ENCODE measurements around the gene MRPS23. TPM values are rescaled to one million over a fixed set of nuclear protein-coding genes. Genes with fewer than 3 reads are reported as not detected.

The MRPS23 gene
- total RNA-seq, 2 experiments from 2014 or later, result 42.6 to 69.7 TPM

DNA sequence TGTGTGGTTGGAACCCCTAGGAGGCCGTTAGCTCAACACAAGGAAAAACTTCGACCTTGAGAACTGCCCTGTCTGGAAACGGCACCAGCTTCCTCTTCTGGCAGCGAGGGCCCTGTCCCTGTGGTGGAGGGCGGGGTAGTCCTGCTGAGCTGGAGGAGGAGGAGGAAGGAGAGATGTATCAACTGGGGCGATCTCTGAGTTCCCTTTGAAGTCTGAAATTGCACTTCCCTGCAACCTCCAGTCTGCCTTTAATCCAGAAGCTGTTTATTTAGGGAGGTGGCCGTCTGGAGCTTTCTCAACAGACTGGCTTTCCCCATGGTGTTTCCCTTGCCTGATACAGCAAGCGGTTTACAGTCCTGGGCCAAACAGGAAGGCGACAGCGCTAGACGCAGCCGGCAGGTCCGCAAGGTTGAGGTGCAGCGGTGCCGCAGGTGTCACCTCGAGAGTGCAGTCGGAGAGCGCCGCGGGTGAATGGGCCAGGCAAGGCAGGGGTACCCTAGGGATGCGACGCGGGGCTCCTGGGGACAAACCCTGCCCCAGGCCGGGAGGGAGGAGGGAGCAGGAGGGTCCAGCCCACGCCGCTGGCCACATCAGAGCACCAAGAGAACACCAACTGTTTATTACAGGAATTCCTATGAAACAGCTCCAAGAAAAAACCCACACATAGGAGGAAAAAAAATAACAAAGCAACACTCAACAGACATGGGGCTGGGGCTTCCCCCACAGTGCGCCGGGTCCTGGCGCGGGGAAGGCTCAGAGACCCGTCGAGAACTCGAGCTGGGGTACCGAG, 11.4 kb upstream of the MRPS23 start:
- intact Hi-C loops (cut with DNase I, micrococcal nuclease), result no loop called here
- peak; percentile 55 for DNase-seq
- ATAC-seq, result peak; percentile 73
- CTCF ChIA-PET, result interaction anchor here (0.6 to 15.7 kb wide), 14 partner anchors 9 to 317 kb away, joined by 3 to 249 read pairs (median 4); partner anchors contain the start of genes MRPS23 and SRSF1
- Mint-ChIP-seq H3K27ac (no peak overlapping the region), H3K4me3 (peak overlapping the region; percentile 60), H3K4me1 (peaks cover 9% of the 10 kb centered on the region), H3K27me3 (peaks cover 13% of the 10 kb centered on the region), H3K9me3 (ENCODE audit: low read depth) (no peaks in the 10 kb centered on the region), H3K36me3 (ENCODE audit: low read depth) (no peaks in the 10 kb centered on the region)
- POLR2A ChIA-PET, result interaction anchor here (0.6 to 1.0 kb wide), 2 partner anchors 142 to 146 kb away, joined by 4 read pairs; partner anchors contain the start of gene SRSF1

DNA sequence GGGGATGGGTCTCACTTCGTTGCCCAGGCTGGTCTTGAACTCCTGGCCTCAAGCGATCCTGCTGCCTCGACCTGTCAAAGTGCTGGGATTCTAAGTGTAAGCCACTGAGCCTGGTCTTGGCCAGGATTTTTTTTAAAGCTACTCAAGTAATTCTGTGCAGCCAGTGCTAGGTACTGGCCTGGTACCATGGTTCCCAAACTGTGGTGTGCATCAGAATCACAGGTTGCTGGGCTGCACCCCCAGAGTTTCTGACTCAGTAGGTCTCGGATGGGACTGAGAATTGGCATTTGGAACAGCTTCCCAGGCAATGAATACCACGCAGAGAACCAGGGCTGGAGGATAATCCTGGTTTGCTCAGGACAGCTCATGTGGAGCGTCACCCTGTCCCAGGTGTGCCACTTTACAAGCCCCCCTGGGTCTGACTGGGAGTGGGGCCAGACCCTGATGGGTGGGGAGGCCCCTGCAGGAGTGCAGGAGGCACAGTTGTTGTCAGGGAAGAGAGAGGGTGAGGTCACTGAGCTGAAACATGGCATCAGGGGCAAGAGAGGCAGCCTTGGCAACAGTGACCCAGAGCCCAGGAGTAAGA, 10.7 kb upstream of the MRPS23 start:
- POLR2A ChIA-PET, result interaction anchor here (0.6 to 1.0 kb wide), 4 partner anchors 16 to 147 kb away, joined by 3 to 5 read pairs (median 4); partner anchors contain the start of gene SRSF1
- DNase-seq, result no peak
- intact Hi-C loops (cut with DNase I, micrococcal nuclease), result no loop called here
- Mint-ChIP-seq H3K36me3 (ENCODE audit: low read depth) (no peaks in the 10 kb centered on the region), H3K4me3 (peak overlapping the region; percentile 60), H3K9me3 (ENCODE audit: low read depth) (no peaks in the 10 kb centered on the region), H3K27ac (no peak overlapping the region), H3K27me3 (peaks cover 13% of the 10 kb centered on the region), H3K4me1 (peaks cover 9% of the 10 kb centered on the region)
- peak; percentile 43 for ATAC-seq
- CTCF ChIA-PET, result interaction anchor here (0.6 to 15.7 kb wide), 19 partner anchors 9 to 317 kb away, joined by 3 to 249 read pairs (median 4); partner anchors contain the start of genes MRPS23 and SRSF1

DNA sequence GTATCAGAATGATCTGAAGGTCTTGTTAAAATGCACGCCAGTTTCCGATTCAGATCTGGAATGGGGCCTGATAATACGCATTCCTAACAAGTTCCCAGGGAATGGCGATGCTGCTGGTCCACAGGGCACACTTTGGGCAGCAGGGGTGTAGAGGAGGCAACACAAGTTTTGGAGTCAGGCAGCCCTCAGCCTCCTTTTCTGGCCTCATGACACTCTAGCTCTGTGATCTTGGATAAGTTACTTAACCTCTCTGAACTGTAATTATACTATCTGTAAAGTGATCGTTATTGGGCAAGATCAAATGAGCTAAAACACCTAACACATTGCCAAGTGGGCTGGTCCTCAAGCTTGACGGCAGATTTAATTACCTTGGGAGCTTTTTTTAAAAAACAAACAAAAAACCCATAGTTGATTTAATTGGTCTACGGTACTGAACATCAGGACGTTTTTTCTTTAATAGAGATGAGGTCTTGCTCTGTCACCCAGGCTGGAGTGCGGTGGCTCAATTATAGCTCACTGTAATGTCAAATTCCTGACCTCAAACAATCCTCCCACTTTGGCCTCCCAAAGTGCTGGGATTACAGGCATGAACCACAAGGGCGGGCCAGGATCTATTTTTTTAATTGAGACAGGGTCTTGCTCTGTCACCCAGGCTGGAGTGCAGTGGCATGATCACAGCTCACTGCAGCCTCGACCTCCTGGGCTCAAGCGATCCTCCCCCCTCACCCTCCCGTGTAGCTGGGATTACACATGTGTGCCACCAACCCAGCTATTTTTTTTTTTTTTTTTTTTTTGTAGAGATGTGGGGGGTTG, 10.0 kb upstream of the MRPS23 start:
- intact Hi-C loops (cut with DNase I, micrococcal nuclease), result loop anchor here in 1 of 2 experiments (2.0 to 10.0 kb wide), 2 partner anchors 313 to 475 kb away; no protein-coding TSS in a partner anchor
- H3K9me3 Mint-ChIP-seq (ENCODE audit: low read depth), result no peaks in the 10 kb centered on the region

DNA sequence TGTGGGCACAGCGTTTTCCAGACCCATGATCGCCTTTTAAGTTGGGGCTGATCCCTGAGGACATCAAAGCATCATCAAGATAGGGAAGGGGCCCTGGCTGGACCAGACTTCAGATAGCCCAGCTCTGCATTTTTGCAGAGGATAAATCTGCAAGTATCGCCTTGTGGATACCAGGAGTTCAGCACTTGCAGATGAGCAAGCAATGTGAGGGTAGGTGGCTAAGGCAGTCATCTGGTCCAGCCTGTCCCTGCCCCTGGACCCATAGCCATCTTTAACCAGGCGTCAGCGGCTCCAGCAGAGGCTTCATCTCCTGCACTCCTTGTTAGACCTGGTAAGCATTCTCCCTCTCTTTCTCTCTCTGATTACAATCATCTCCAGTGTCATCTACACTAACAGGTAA, 9.0 kb upstream of the MRPS23 start:
- H3K4me3 Mint-ChIP-seq, result no peak overlapping the region
- ChIA-PET CTCF (interaction anchor here (0.8 to 15.7 kb wide), 13 partner anchors 9 to 254 kb away, joined by 3 to 249 read pairs (median 5); partner anchors contain the start of genes MRPS23, SRSF1 and VEZF1), POLR2A (interaction anchor here (0.6 kb wide), 1 partner anchor 141 kb away, joined by 3 read pairs; no protein-coding TSS in a partner anchor)
- ATAC-seq (no peak), DNase-seq (no peak)
- peaks cover 9% of the 10 kb centered on the region for H3K4me1 Mint-ChIP-seq
- no peak overlapping the region for H3K27ac Mint-ChIP-seq
- no peaks in the 10 kb centered on the region for H3K36me3 Mint-ChIP-seq (ENCODE audit: low read depth)
- H3K27me3 Mint-ChIP-seq, result peaks cover 13% of the 10 kb centered on the region
- intact Hi-C loops (cut with DNase I, micrococcal nuclease), result loop anchor here (1.0 to 10.0 kb wide), 4 partner anchors 136 to 476 kb away; no protein-coding TSS in a partner anchor
- H3K9me3 Mint-ChIP-seq (ENCODE audit: low read depth), result no peaks in the 10 kb centered on the region

More for the DNA sequence above, 10.0 kb upstream of the MRPS23 start:
- DNase-seq (no peak), ATAC-seq (no peak)
- Mint-ChIP-seq H3K36me3 (ENCODE audit: low read depth) (no peaks in the 10 kb centered on the region), H3K4me3 (no peak overlapping the region), H3K27me3 (peaks cover 13% of the 10 kb centered on the region), H3K27ac (no peak overlapping the region), H3K4me1 (peaks cover 9% of the 10 kb centered on the region)
- CTCF ChIA-PET, result interaction anchor here (0.6 to 15.7 kb wide), 23 partner anchors 8 to 1795 kb away, joined by 3 to 249 read pairs (median 4); partner anchors contain the start of genes CUEDC1, MRPS23 and SRSF1
- POLR2A ChIA-PET, result interaction anchor here (0.6 to 0.9 kb wide), 2 partner anchors 15 to 126 kb away, joined by 3 to 5 read pairs; no protein-coding TSS in a partner anchor

DNA sequence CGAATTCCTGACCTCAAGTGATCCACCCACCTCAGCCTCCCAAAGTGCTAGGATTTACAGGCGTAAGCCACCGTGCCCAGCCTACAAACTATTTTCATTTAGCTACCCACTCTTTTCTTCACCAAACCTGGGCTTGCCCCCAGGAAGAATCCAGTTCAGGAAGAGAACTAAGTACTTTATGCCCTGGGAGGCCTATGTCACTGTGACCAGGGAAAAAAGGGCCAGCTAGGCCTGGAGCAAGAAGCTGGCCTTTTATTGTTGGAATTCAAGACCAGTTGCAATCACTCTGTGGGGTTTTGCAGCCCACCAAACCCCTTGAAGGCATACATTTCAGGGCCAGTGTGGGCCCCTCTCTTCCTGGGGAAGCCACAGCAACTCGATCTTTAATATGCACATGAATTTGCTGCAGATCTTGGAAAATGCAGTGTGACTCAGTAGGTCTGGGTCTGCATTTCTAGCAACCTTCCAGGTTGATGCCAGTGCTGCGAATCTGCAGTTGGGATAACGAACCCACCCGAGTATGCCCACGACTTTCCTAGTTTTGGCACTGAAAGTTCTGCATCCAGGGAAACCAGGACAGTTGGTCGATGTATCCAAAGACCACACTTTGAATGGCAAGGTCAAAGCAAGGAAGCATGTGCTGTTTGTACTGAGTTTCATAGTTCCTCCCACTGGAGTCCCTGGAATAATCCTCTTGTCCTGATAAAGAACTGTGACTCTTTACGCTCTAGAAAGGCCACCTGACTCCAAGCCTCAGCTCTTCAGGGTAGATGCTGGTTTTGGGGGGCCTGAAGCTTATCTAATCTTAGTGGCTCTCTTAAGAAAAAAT, 7.2 kb upstream of the MRPS23 start:
- H3K27me3 Mint-ChIP-seq, result peaks cover 8% of the 10 kb centered on the region
- intact Hi-C loops (cut with DNase I, micrococcal nuclease), result loop anchor here in 1 of 2 experiments (10.0 kb wide), 1 partner anchor 478 kb away; no protein-coding TSS in a partner anchor
- peaks cover 9% of the 10 kb centered on the region for H3K4me1 Mint-ChIP-seq
- DNase-seq, result no peak
- no peaks in the 10 kb centered on the region for H3K36me3 Mint-ChIP-seq (ENCODE audit: low read depth)
- H3K4me3 Mint-ChIP-seq, result no peak overlapping the region
- ChIA-PET POLR2A (interaction anchor here (0.7 kb wide), 1 partner anchor 24 kb away, joined by 3 read pairs; no protein-coding TSS in a partner anchor), CTCF (interaction anchor here (0.6 to 15.7 kb wide), 11 partner anchors 12 to 538 kb away, joined by 3 to 249 read pairs (median 4); partner anchors contain the start of gene SRSF1)
- H3K27ac Mint-ChIP-seq, result no peak overlapping the region
- H3K9me3 Mint-ChIP-seq (ENCODE audit: low read depth), result no peaks in the 10 kb centered on the region
- no peak for ATAC-seq

DNA sequence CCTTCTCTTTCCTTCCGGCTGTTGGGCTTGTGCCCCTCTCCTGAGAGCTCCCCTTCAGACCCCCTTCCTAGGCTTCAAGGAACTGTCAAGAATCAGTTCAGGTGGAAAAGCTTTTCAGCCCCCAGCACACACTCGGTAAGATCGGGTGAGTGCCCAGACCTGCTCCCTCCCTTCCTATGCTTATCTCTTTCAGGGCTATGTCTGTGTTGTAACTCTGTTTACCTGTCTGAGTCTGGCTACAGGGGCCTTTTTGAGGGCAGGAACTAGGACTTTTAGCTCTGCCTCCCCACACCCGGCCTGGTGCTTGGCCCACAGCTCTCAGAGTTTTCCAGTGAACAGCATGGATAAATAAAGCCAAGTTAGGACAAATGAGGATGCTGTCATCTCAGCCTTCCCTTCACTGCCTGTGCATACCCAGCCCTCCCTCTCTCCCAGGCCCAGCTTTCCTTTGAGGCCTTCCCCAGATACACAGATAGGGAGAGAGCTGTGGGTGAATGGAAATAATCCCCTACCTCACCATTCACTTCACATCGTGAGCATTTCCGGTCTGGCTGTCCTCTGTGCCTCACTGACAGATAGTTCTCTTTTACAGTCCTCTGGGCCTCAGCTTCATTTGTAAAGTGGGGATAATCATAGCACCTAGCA, 5.7 kb upstream of the MRPS23 start:
- peaks cover 2% of the 10 kb centered on the region for H3K27me3 Mint-ChIP-seq
- intact Hi-C loops (cut with DNase I, micrococcal nuclease), result loop anchor here in 1 of 2 experiments (10.0 kb wide), 1 partner anchor 479 kb away; no protein-coding TSS in a partner anchor
- DNase-seq, result no peak
- no peak overlapping the region for H3K4me3 Mint-ChIP-seq
- H3K36me3 Mint-ChIP-seq (ENCODE audit: low read depth), result no peaks in the 10 kb centered on the region
- ATAC-seq, result no peak
- H3K27ac Mint-ChIP-seq, result no peak overlapping the region
- peaks cover 13% of the 10 kb centered on the region for H3K4me1 Mint-ChIP-seq
- CTCF ChIA-PET, result interaction anchor here (0.6 to 15.7 kb wide), 7 partner anchors 14 to 341 kb away, joined by 3 to 249 read pairs (median 9); partner anchors contain the start of gene SRSF1
- POLR2A ChIA-PET, result interaction anchor here (0.7 to 1.0 kb wide), 2 partner anchors 147 to 346 kb away, joined by 3 to 5 read pairs; no protein-coding TSS in a partner anchor
- H3K9me3 Mint-ChIP-seq (ENCODE audit: low read depth), result no peaks in the 10 kb centered on the region

DNA sequence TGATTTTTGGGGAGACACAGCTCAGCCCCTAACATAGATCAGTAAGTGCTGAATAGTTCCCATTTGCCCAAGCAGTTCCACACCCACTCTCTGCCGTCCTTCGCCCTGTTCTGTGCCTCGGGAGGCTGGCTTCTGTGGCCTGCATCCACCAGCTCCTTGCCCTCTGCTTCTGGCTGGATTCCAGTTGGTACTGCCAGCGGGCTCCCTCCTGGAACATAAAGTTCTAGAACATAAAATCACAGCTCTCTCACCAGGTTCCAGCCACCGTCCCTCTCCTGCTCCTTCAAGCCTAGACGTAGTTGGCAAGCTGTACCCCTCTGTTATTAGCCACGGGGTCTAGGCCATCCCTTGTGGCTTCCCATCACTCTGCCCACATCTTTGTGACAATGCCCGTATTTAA, 3.9 kb upstream of the MRPS23 start:
- Mint-ChIP-seq H3K36me3 (ENCODE audit: low read depth) (peaks cover 8% of the 10 kb centered on the region), H3K9me3 (ENCODE audit: low read depth) (no peaks in the 10 kb centered on the region), H3K4me3 (no peak overlapping the region), H3K27ac (no peak overlapping the region), H3K4me1 (peaks cover 18% of the 10 kb centered on the region), H3K27me3 (no peaks in the 10 kb centered on the region)
- DNase-seq, result no peak
- CTCF ChIA-PET, result interaction anchor here (0.8 to 15.7 kb wide), 4 partner anchors 20 to 318 kb away, joined by 4 to 249 read pairs (median 6); partner anchors contain the start of gene SRSF1
- intact Hi-C loops (cut with DNase I, micrococcal nuclease), result loop anchor here in 1 of 2 experiments (5.0 to 10.0 kb wide), 2 partner anchors 481 to 1021 kb away; partner anchors contain the start of genes C17orf67 and DGKE
- no peak for ATAC-seq
- POLR2A ChIA-PET, result no interaction called here

DNA sequence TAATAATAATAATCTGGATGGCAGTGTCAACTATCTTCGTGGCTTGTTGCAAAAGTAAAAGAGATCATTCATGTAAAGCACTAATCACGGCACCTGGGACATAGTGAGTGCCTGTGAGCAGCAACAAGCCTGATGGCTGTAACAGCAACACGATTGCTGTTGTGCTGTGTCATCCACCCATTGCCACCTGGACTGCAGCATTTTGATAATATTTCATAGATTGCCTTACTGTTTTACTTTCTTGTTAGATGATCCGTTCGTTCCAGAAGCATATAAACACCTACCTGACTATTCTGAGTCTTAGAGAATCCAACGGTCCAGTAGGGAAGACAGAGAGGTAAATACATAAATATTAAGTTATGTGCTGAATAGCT, 3.1 kb upstream of the MRPS23 start:
- Mint-ChIP-seq H3K27me3 (no peaks in the 10 kb centered on the region), H3K9me3 (ENCODE audit: low read depth) (no peaks in the 10 kb centered on the region), H3K36me3 (ENCODE audit: low read depth) (peaks cover 15% of the 10 kb centered on the region), H3K27ac (no peak overlapping the region), H3K4me3 (no peak overlapping the region), H3K4me1 (peaks cover 24% of the 10 kb centered on the region)
- intact Hi-C loops (cut with DNase I, micrococcal nuclease), result loop anchor here in 1 of 2 experiments (5.0 to 10.0 kb wide), 2 partner anchors 482 to 1021 kb away; partner anchors contain the start of genes C17orf67 and DGKE
- DNase-seq, result no peak
- no peak for ATAC-seq
- CTCF ChIA-PET, result interaction anchor here (0.8 to 15.7 kb wide), 2 partner anchors 137 to 147 kb away, joined by 4 to 249 read pairs; partner anchors contain the start of gene SRSF1
- POLR2A ChIA-PET, result no interaction called here

All from activated CD4-positive, alpha-beta T cell treated with anti-CD3 and anti-CD28 coated beads for 36 hours (primary cell).